Choroid plexus epithelial cell (primary cell): ENCODE measurements around the gene ZNF345.
A peak's percentile ranks its signal among the peaks of the same experiment; 100 is the strongest.

Experiments
- DNase-seq: peaks from one replicate; pipeline ENCODE4 v3.0.0-alpha.2; 2010; ENCODE audit warnings: low read depth
- H3K4me3 ChIP-seq: 2 replicates; pipeline ENCODE4 v1.5.1; 2011; ENCODE audit warnings: low read depth, mild to moderate bottlenecking, control low read depth, low read length, moderate library complexity
- TF ChIP-seq, protein P1 (sequence below): conservative IDR thresholded peaks from 2 replicates; pipeline ENCODE4 v1.5.1; 2011; ENCODE audit warnings: low read depth, mild to moderate bottlenecking, control low read depth, inconsistent platforms, low read length, moderate library complexity

Gene ZNF345

DNA sequence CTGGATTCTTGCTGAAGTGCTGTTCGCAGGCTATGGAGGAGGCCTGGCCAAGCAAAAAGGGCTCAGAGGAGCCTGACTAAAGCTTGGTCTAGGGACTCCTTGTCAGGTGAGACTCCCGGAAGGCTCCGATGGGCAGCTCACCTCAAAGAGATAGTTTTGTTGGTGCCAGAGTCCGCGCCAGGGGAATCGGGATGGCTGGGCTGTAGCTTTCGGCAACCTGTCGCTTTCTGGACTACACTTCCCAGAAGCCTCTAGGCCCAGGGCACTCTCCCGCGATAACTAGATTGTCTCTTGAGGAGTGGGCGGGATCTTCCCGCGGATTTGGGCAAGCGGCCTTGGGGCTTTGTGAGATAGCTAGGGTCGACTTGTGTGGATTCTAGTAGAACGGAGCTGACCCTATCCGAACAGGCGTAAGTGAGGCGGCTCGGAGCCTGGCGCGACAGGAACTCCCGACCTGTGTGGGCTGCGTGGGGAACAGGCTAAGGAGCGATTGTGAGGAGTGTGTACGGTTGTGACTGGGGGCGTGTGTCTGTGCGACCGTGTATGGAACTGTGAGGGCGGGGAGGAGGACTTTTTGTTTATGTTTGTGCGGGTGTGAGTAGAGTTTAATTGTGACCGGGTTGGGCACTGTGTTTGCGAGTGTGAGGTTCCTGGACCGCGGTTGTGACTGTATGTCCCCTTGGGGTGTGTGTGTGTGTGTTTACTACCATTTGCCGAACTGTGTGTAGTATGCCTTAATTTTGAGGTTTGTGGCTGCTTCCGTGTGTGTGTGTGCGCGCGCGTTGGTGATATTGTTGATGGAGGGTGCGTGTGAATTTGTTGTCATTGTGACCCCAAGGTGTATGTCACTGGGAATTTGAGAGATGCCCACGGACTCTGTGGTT lies at the start of gene ZNF345:
TSS of gene ZNF345 (plus strand) at position 318 of the 884 bp plus-strand sequence. CDS start 25,955 bp downstream, outside the sequence.
- TF ChIP-seq, protein P1, sequence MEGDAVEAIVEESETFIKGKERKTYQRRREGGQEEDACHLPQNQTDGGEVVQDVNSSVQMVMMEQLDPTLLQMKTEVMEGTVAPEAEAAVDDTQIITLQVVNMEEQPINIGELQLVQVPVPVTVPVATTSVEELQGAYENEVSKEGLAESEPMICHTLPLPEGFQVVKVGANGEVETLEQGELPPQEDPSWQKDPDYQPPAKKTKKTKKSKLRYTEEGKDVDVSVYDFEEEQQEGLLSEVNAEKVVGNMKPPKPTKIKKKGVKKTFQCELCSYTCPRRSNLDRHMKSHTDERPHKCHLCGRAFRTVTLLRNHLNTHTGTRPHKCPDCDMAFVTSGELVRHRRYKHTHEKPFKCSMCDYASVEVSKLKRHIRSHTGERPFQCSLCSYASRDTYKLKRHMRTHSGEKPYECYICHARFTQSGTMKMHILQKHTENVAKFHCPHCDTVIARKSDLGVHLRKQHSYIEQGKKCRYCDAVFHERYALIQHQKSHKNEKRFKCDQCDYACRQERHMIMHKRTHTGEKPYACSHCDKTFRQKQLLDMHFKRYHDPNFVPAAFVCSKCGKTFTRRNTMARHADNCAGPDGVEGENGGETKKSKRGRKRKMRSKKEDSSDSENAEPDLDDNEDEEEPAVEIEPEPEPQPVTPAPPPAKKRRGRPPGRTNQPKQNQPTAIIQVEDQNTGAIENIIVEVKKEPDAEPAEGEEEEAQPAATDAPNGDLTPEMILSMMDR, result no peak
- peak; percentile 96 for DNase-seq

DNA sequence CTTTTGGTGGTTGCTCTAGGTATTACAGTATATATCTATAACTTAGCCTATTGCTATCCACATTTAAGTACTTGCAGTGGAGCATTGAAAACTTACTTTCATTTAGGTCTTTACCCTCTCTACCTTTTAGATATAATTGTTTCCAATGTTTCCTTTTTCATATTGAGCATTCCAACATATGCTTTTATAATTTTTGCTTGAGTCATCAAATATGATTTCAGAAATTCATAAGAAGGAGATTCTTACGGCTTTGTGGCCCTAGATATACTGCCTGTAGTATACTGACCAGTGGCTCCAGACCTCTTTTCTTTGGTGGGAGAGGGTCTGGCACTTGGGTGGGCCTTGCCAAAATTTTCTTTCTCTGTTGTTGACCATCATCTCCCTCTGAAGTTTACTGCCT lies 45.3 kb upstream of the ZNF345 start:
- no peak for DNase-seq
- TF ChIP-seq, protein P1, result no peak
- H3K4me3 ChIP-seq, result no peak overlapping the region

More for the DNA sequence above, at the start of gene ZNF345:
- peak within 1 kb of the TSS; percentile 99 for H3K4me3 ChIP-seq

DNA sequence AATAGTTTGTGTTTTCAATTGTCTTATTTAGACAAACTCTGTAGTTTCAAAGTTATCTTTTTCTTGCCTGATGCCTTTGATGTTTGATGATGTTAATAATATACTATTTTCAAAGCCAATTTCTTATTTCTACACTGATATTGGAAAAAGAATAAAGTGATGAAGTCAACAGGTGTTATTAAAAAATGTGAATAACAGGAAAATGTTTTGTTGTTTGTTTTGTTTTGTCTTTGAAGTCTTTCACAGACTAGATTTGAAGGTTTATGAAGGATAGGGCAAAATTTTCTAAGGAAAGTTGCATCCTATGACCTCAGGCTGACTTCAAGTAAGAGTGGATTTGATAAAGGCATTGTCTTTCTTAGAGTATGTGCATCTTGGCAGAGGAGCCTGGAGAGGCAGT lies 43.6 kb upstream of the ZNF345 start:
- DNase-seq, result no peak
- TF ChIP-seq, protein P1, result no peak
- no peak overlapping the region for H3K4me3 ChIP-seq

DNA sequence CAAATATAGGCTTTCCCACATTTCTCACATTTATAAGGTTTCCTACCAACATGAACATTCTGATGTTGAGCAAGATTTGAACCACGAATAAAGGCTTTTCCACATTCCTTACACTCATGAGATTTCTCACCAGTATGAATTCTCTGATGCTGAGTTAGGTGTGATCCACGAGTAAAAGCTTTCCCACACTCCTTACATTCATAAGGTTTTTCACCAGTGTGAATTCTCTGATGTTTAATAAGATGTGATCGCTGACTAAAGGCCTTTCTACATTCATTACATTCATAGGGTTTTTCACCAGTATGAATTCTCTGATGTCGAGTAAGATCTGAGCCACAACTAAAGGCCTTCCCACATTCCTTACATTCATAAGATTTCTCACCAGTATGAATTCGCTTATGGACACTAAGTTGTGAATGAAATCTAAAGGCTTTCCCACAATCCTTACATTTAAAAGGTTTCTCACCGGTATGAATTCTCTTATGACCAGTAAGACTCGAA lies 31.5 kb upstream of the ZNF345 start:
- peak; percentile 3 for DNase-seq
- TF ChIP-seq, protein P1, result no peak
- no peak overlapping the region for H3K4me3 ChIP-seq

DNA sequence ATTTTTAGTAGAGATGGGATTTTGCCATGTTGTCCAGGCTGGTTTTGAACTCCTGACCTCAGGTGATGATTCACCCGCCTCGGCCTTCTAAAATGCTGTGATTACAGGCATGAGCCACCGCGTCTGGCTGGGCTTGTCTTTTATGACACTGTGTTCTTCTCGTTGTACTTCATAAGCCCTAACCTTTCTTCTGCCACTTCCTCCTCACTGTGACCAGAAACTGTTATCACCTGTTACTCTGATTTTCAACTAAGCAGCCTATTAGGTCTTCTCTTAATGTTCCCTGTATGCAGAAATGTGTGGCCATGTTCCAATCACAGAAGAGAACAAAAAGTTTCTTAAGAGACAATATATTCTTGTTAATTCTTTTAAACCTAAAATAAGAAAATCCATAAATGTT lies 28.9 kb upstream of the ZNF345 start:
- DNase-seq, result no peak
- no peak overlapping the region for H3K4me3 ChIP-seq
- TF ChIP-seq, protein P1, result no peak

DNA sequence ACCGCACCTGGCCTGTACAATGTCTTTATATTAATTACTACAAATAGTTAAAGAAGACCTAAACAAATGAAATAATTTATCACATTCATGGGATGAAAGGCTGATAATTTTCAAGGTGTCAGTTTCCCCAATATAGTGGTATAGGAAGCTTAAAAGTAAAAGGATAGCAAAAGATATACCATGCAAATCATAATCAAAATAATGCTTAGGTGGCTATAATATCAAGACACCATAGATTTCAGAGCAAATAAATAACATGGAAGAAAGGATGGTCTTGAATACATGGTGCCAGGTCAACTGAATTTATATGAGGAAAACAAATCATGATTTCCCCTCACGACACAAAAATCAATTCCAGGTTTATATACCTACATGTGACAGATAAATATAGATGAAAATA lies 17.2 kb upstream of the ZNF345 start:
- no peak overlapping the region for H3K4me3 ChIP-seq
- TF ChIP-seq, protein P1, result no peak
- no peak for DNase-seq
